ENCODE data around the gene HSD3B7.

- TF ChIP-seq POLR2A (IDR thresholded peaks at IDR 0.05) (no peak), CTCF (IDR thresholded peaks at IDR 0.05) (no peak)
Measured at GRCh38 chr16:31000671-31001382, 15.8 kb downstream of the HSD3B7 start.

Measured in adrenal gland (tissue), 5 donors.